Endothelial cell of umbilical vein (primary cell): Measurements from ENCODE around the gene MCM7. TPM values are rescaled to one million over a fixed set of nuclear protein-coding genes. Genes with fewer than 3 reads are reported as not detected.

Experiments
- BruUV-seq: library from RNA; stranded (reverse); fragments of 400-500 nt; replicated peaks from 2 replicates; lab custom pipeline; 2021; lab: Mats Ljungman, UMichigan
- CTCF ChIA-PET: fragments of 300-600, 350-600 bp; sonication (Branson Sonifier 250); formaldehyde crosslinking; loops from one replicate; lab custom pipeline; 2021; ENCODE audit warnings: antibody characterized with exemption, inconsistent platforms; lab: Charles Lee
- POLR2A ChIA-PET: fragments of 300-600, 350-600 bp; sonication (Branson Sonifier 250); formaldehyde crosslinking; loops from one replicate; lab custom pipeline; 2021; ENCODE audit warnings: antibody characterized with exemption, inconsistent platforms; lab: Charles Lee
- DNase-seq: peaks from one replicate; pipeline ENCODE4 v3.0.0-alpha.2; 2011; ENCODE audit warnings: low read depth, low spot score
- FAIRE-seq: peaks from 2 replicates; lab custom pipeline; 2011; peaks lifted over from hg19 to GRCh38; lab: Jason Lieb, UNC
- H2AFZ ChIP-seq: 2 replicates; pipeline ENCODE4 v1.6.0; 2012; ENCODE audit warnings: low read depth, low read length, control low read depth, inconsistent platforms
- H3K27ac ChIP-seq: 2 replicates; pipeline ENCODE4 v1.5.1; 2011; ENCODE audit warnings: low read depth, mild to moderate bottlenecking, control low read depth, low read length, moderate library complexity; ENCODE audit not compliant: insufficient read depth
- H3K27me3 ChIP-seq, 2 experiments: 2 replicates each; pipeline versions ENCODE4 v1.6.0 to v1.6.1; 2011; ENCODE audit warnings: low read length in 2 of 2, mixed read lengths in 1 of 2; ENCODE audit not compliant: control insufficient read depth in 2 of 2, insufficient read depth in 2 of 2
- H3K36me3 ChIP-seq, 2 experiments: 2 replicates in 1 of 2; 3 replicates in 1 of 2; pipeline ENCODE4 v1.5.1; 2011; ENCODE audit warnings: low read length in 2 of 2, mild to moderate bottlenecking in 1 of 2, moderate library complexity in 1 of 2; ENCODE audit not compliant: control insufficient read depth in 2 of 2, insufficient read depth in 2 of 2; ENCODE audit errors: extremely low read depth in 1 of 2
- H3K4me1 ChIP-seq: 3 replicates; pipeline ENCODE4 v1.5.1; 2011; ENCODE audit warnings: mild to moderate bottlenecking, low read length; ENCODE audit not compliant: control insufficient read depth, insufficient read depth; ENCODE audit errors: extremely low read depth
- H3K4me2 ChIP-seq: 2 replicates; pipeline ENCODE4 v1.6.1; 2011; ENCODE audit warnings: low read length, control low read depth, mixed read lengths; ENCODE audit not compliant: insufficient read depth
- H3K4me3 ChIP-seq, 3 experiments: fragments of 200-600 bp in 1 of 3; sonication (generic), shearing (Covaris generic) in 1 of 3; replicated peaks in 1 of 3; 2 replicates each; pipeline ENCODE4 v1.5.1; 2011 to 2016; ENCODE audit warnings: control low read depth in 3 of 3, low read length in 3 of 3, mild to moderate bottlenecking in 2 of 3, inconsistent platforms in 1 of 3, low read depth in 1 of 3, moderate library complexity in 1 of 3; ENCODE audit not compliant: insufficient read depth in 1 of 3
- H3K79me2 ChIP-seq: 2 replicates; pipeline ENCODE4 v1.6.0; 2012; ENCODE audit warnings: low read length, inconsistent platforms; ENCODE audit not compliant: control insufficient read depth, insufficient read depth
- H3K9ac ChIP-seq: replicated peaks from 2 replicates; pipeline ENCODE3; 2011; ENCODE audit warnings: low read length, control low read depth; ENCODE audit not compliant: insufficient read depth; ENCODE audit errors: extremely low read depth
- H3K9me1 ChIP-seq: replicated peaks from 3 replicates; pipeline ENCODE4 v1.6.0; 2011; ENCODE audit warnings: mild to moderate bottlenecking, low read length; ENCODE audit not compliant: control insufficient read depth, insufficient read depth; ENCODE audit errors: extremely low read depth
- H3K9me3 ChIP-seq: replicated peaks from 2 replicates; pipeline ENCODE4 v1.5.1; 2012; ENCODE audit warnings: low read length, inconsistent platforms; ENCODE audit not compliant: control insufficient read depth, insufficient read depth
- H4K20me1 ChIP-seq: replicated peaks from 2 replicates; pipeline ENCODE3; 2011; ENCODE audit warnings: mild to moderate bottlenecking, low read length; ENCODE audit not compliant: control insufficient read depth, insufficient read depth; ENCODE audit errors: extremely low read depth
- CTCF ChIP-seq, 2 donors: IDR thresholded peaks; 1 replicate in 1 of 2; 2 replicates in 1 of 2; pipeline ENCODE4 v1.5.1; 2011; ENCODE audit warnings: low read length in 2 of 2, mild to moderate bottlenecking in 2 of 2, moderate library complexity in 2 of 2, control low read depth in 1 of 2, inconsistent platforms in 1 of 2, low read depth in 1 of 2; ENCODE audit not compliant: insufficient read depth in 1 of 2; ENCODE audit errors: extremely low read depth in 1 of 2
- EZH2 ChIP-seq: IDR thresholded peaks from 2 replicates; pipeline ENCODE4 v1.6.1; 2012; ENCODE audit warnings: borderline replicate concordance, low read depth, mild to moderate bottlenecking, moderate library complexity, low read length, inconsistent platforms; ENCODE audit not compliant: severe bottlenecking
- FOS ChIP-seq: IDR thresholded peaks from 2 replicates; pipeline ENCODE4 v1.6.1; 2011; ENCODE audit warnings: mild to moderate bottlenecking, low read length, moderate library complexity, borderline replicate concordance; ENCODE audit not compliant: insufficient read depth
- GATA2 ChIP-seq: IDR thresholded peaks from 2 replicates; pipeline ENCODE4 v1.7.0; 2011; ENCODE audit warnings: low read depth, mild to moderate bottlenecking, moderate library complexity, mixed read lengths, low read length; ENCODE audit not compliant: insufficient read length, insufficient read depth
- JUN ChIP-seq: IDR thresholded peaks from 2 replicates; pipeline ENCODE4 v1.6.1; 2011; ENCODE audit warnings: borderline replicate concordance, low read depth; ENCODE audit not compliant: insufficient read length, insufficient read depth
- MAX ChIP-seq: IDR thresholded peaks from 2 replicates; pipeline ENCODE4 v1.6.1; 2011; ENCODE audit not compliant: insufficient read depth, insufficient read length
- MYC ChIP-seq: IDR thresholded peaks from one replicate; pipeline ENCODE4 v1.6.1; 2011; ENCODE audit warnings: mild to moderate bottlenecking, low read depth, low read length
- POLR2A ChIP-seq: IDR thresholded peaks from 2 replicates; pipeline ENCODE4 v1.6.1; 2012; ENCODE audit warnings: low read depth, mild to moderate bottlenecking, control low read depth, low read length
- POLR2AphosphoS5 ChIP-seq: IDR thresholded peaks from 2 replicates; pipeline ENCODE4 v1.6.1; 2012; ENCODE audit warnings: low read depth, mild to moderate bottlenecking, control low read depth, low read length, moderate library complexity; ENCODE audit not compliant: insufficient read depth
- dilution Hi-C: fragments of 300-500 bp; cut with MboI; formaldehyde crosslinking; loops from one replicate; pipeline ENCODE4 v1.15.0; 2019; ENCODE audit warnings: low sequenced_read_pairs; ENCODE audit not compliant: extremely low pct_ligation_motif_present
- intact Hi-C: fragments of 100-400 bp; cut with micrococcal nuclease; formaldehyde crosslinking; loops from one replicate; pipeline ENCODE4 v1.10.0; 2022
- polyA plus RNA-seq, 4 experiments: library from polyadenylated mRNA; depleted of rRNA in 3 of 4; stranded (reverse) in 3 of 4; unstranded in 1 of 4; fragments of >200 nt; gene quantifications; 2 replicates each; pipeline versions ENCODE4 v1.2.1 to v1.2.3, GENCODE V29; 2011 to 2012; ENCODE audit warnings: missing spikeins in 1 of 4
- total RNA-seq: library from RNA; stranded (reverse); gene quantifications from 2 replicates; pipeline ENCODE4 v1.2.3, GENCODE V29; 2021

Gene MCM7
- total and polyA plus RNA-seq, 2 donors (not counting 3 experiments of a cell fraction or from before 2014, with no cell fraction given): 156 to 187 TPM

- H3K27ac ChIP-seq: no peak overlapping the region
- H3K4me1 ChIP-seq: no peaks in the 10 kb centered on the region
- H2AFZ ChIP-seq: no peak overlapping the region
- H3K9me3 ChIP-seq: no peaks in the 10 kb centered on the region
- no peaks in the 10 kb centered on the region for H3K27me3 ChIP-seq
- H3K36me3 ChIP-seq: peaks cover 13 to 16% of the 10 kb centered on the region in 2 experiments
- no peak overlapping the region for H3K4me2 ChIP-seq
- H3K4me3 ChIP-seq: no peak overlapping the region
- DNase-seq: no peak
- POLR2A ChIA-PET: no interaction called here
- no TSS peak for BruUV-seq
- FAIRE-seq: no peak
- no peaks in the 10 kb centered on the region for H3K79me2 ChIP-seq
- CTCF ChIA-PET: interaction anchor here (0.6 to 1.6 kb wide), 5 partner anchors 12 to 41 kb away, joined by 3 to 8 read pairs (median 4); no protein-coding TSS in a partner anchor
- H4K20me1 ChIP-seq: no peaks in the 10 kb centered on the region
- H3K9ac ChIP-seq: no peak overlapping the region
- no peak for TF ChIP-seq MAX
- no peak for TF ChIP-seq MYC
- TF ChIP-seq POLR2A: no peak
- TF ChIP-seq CTCF (IDR thresholded peaks at IDR 0.05; ENCODE audit: extremely low read depth in 1 of 2, insufficient read depth in 1 of 2, low read depth in 1 of 2, low read length in 2 of 2): no peak
- TF ChIP-seq POLR2AphosphoS5: no peak
- TF ChIP-seq EZH2: no peak
- no peak for TF ChIP-seq JUN
- TF ChIP-seq GATA2: no peak
- no peak for TF ChIP-seq FOS
- H3K9me1 ChIP-seq: no peaks in the 10 kb centered on the region
- intact Hi-C loops: no loop called here
- dilution Hi-C loops: no loop called here
Observed at GRCh38 chr7:100063376-100063775, 37.8 kb downstream of the MCM7 start.
